Breast epithelium (tissue), 4 donors: ENCODE results near the gene SP1. TPM values are rescaled to one million over a fixed set of nuclear protein-coding genes. Genes with fewer than 3 reads are reported as not detected.

Source experiments
- DNase-seq, 2 donors: peaks; one replicate each; pipeline ENCODE4 v3.0.0-alpha.2; 2019; ENCODE audit warnings: low spot score in 2 of 2
- H3K27ac ChIP-seq, 2 donors: fragments of 200-600 bp; sonication (generic) in 1 of 2; one replicate each; pipeline ENCODE4 v1.5.1; 2016 to 2019; ENCODE audit warnings: mild to moderate bottlenecking in 1 of 2
- H3K27me3 ChIP-seq, 2 donors: fragments of 200-600 bp; sonication (generic) in 1 of 2; one replicate each; pipeline versions ENCODE4 v1.5.1 to v1.6.0; 2017 to 2019; ENCODE audit warnings: control low read depth in 1 of 2, mild to moderate bottlenecking in 1 of 2
- H3K36me3 ChIP-seq: fragments of 200-600 bp; one replicate; pipeline ENCODE4 v1.5.1; 2019
- H3K4me1 ChIP-seq, 2 donors: fragments of 200-600 bp; sonication (generic); one replicate each; pipeline ENCODE4 v1.5.1; 2016 to 2019; ENCODE audit warnings: control low read depth in 1 of 2
- H3K4me3 ChIP-seq, 3 donors: fragments of 200-600 bp; sonication (generic); 1 replicate in 2 of 3; 2 replicates in 1 of 3; pipeline ENCODE4 v1.5.1; 2016 to 2019; ENCODE audit warnings: mild to moderate bottlenecking in 3 of 3, moderate library complexity in 2 of 3
- H3K9me3 ChIP-seq, 2 donors: fragments of 200-600 bp; sonication (generic) in 1 of 2; one replicate each; pipeline ENCODE4 v1.5.1; 2016 to 2019; ENCODE audit warnings: control low read depth in 1 of 2
- CTCF ChIP-seq, 3 donors: fragments of 450-650 bp; IDR thresholded peaks; one replicate each; pipeline ENCODE4 v1.5.1; 2016 to 2017; ENCODE audit warnings: antibody characterized with exemption in 3 of 3, mild to moderate bottlenecking in 3 of 3, moderate library complexity in 3 of 3
- POLR2A ChIP-seq: fragments of 450-650 bp; IDR thresholded peaks from one replicate; pipeline ENCODE4 v1.6.1; 2016; ENCODE audit warnings: antibody characterized with exemption, mild to moderate bottlenecking, moderate library complexity
- POLR2AphosphoS5 ChIP-seq, 3 donors: sonication (generic); formaldehyde crosslinking; IDR thresholded peaks; one replicate each; pipeline ENCODE4 v1.6.1; 2017; ENCODE audit warnings: antibody characterized with exemption in 3 of 3
- intact Hi-C: fragments of 100-400 bp; cut with DNase I; formaldehyde crosslinking; loops from one replicate; pipeline ENCODE4 v1.15.1; 2023; ENCODE audit warnings: low total_unique reads
- total RNA-seq, 3 donors: library from RNA; depleted of rRNA; stranded (reverse); fragments of >200 nt; gene quantifications; one replicate each; pipeline ENCODE4 v1.1.0, GENCODE V29; 2016

SP1 gene
- total RNA-seq, 3 donors from 2014 or later, result 84.6 to 111 (median 91.4) TPM

- intact Hi-C loops, result loop anchor here (5.0 kb wide), 1 partner anchor 163 kb away; no protein-coding TSS in a partner anchor
Observed at GRCh38 chr12:53340398-53340797, 39.6 kb upstream of the SP1 start.

GRCh38 chr12:53343449-53343848, 36.5 kb upstream of the SP1 start:
- H3K9me3 ChIP-seq, result no peaks in the 10 kb centered on the region
- intact Hi-C loops, result loop anchor here (5.0 kb wide), 1 partner anchor 166 kb away; no protein-coding TSS in a partner anchor
- TF ChIP-seq CTCF (IDR thresholded peaks at IDR 0.05) (no peak), POLR2AphosphoS5 (IDR thresholded peaks at IDR 0.05) (no peak), POLR2A (no peak)
- H3K4me3 ChIP-seq, result no peak overlapping the region
- H3K27ac ChIP-seq, result no peak overlapping the region
- no peak for DNase-seq
- peaks cover 0 to 4% of the 10 kb centered on the region in 2 donors for H3K27me3 ChIP-seq
- no peaks in the 10 kb centered on the region for H3K4me1 ChIP-seq
- H3K36me3 ChIP-seq, result no peaks in the 10 kb centered on the region

More at GRCh38 chr12:53340398-53340797, 39.6 kb upstream of the SP1 start:
- H3K36me3 ChIP-seq, result no peaks in the 10 kb centered on the region
- H3K4me1 ChIP-seq, result no peaks in the 10 kb centered on the region
- H3K27ac ChIP-seq, result no peak overlapping the region
- no peak for DNase-seq
- TF ChIP-seq POLR2AphosphoS5 (IDR thresholded peaks at IDR 0.05) (no peak), POLR2A (no peak), CTCF (IDR thresholded peaks at IDR 0.05) (no peak)
- no peak overlapping the region for H3K4me3 ChIP-seq
- H3K9me3 ChIP-seq, result no peaks in the 10 kb centered on the region
- peaks cover 0 to 18% of the 10 kb centered on the region in 2 donors for H3K27me3 ChIP-seq

GRCh38 chr12:53343969-53344368, 36.0 kb upstream of the SP1 start:
- intact Hi-C loops, result loop anchor here (5.0 kb wide), 1 partner anchor 167 kb away; no protein-coding TSS in a partner anchor
- DNase-seq, result no peak
- Histone ChIP-seq H3K4me1 (no peaks in the 10 kb centered on the region), H3K27ac (peak overlapping the region in 1 of 2 donors; percentile 87), H3K4me3 (peak overlapping the region in 1 of 3 donors; percentile 78), H3K9me3 (no peaks in the 10 kb centered on the region), H3K27me3 (no peaks in the 10 kb centered on the region), H3K36me3 (no peaks in the 10 kb centered on the region)
- TF ChIP-seq POLR2A (no peak), POLR2AphosphoS5 (IDR thresholded peaks at IDR 0.05) (no peak), CTCF (IDR thresholded peaks at IDR 0.05) (no peak)

- intact Hi-C loops, result loop anchor here (5.0 kb wide), 1 partner anchor 167 kb away; no protein-coding TSS in a partner anchor
- DNase-seq, result no peak
- H3K4me1 ChIP-seq, result no peaks in the 10 kb centered on the region
- peak overlapping the region; percentile 70 to 87 for H3K27ac ChIP-seq
- TF ChIP-seq CTCF (IDR thresholded peaks at IDR 0.05) (no peak), POLR2A (no peak), POLR2AphosphoS5 (IDR thresholded peaks at IDR 0.05) (no peak)
- no peaks in the 10 kb centered on the region for H3K9me3 ChIP-seq
- no peaks in the 10 kb centered on the region for H3K27me3 ChIP-seq
- H3K36me3 ChIP-seq, result no peaks in the 10 kb centered on the region
- peak overlapping the region; percentile 70 to 78 (median 72) for H3K4me3 ChIP-seq
Observed at GRCh38 chr12:53344487-53344823, 35.5 kb upstream of the SP1 start.

- peak; percentile 71 to 72 for DNase-seq
- Histone ChIP-seq H3K4me1 (no peaks in the 10 kb centered on the region), H3K27me3 (no peaks in the 10 kb centered on the region), H3K4me3 (peak overlapping the region; percentile 70 to 78 (median 72)), H3K27ac (peak overlapping the region; percentile 70 to 87), H3K36me3 (no peaks in the 10 kb centered on the region), H3K9me3 (no peaks in the 10 kb centered on the region)
- TF ChIP-seq POLR2A, result no peak
- TF ChIP-seq CTCF (IDR thresholded peaks at IDR 0.05), result peak in 2 of 3 donors; percentile 52 to 76
- peak in 2 of 3 donors; percentile 53 to 65 for TF ChIP-seq POLR2AphosphoS5 (IDR thresholded peaks at IDR 0.05)
- intact Hi-C loops, result loop anchor here (5.0 kb wide), 1 partner anchor 168 kb away; no protein-coding TSS in a partner anchor
Observed at GRCh38 chr12:53344824-53345485, 35.0 kb upstream of the SP1 start.
